RWPE2 (cell line): ENCODE data around the gene PAK2.

ENCODE experiments used
- ATAC-seq: fragments of 200-7000 bp; cut with Tn5 transposase; 3 replicates; pipeline ENCODE4 v1.9.1; 2021; ENCODE audit warnings: low read depth
- DNase-seq: peaks from one replicate; pipeline ENCODE4 v3.0.0-alpha.2; 2020; ENCODE audit warnings: low spot score
- H3K27ac ChIP-seq: fragments of 450-650 bp; 2 replicates; pipeline ENCODE4 v1.5.1; 2017; ENCODE audit warnings: mild to moderate bottlenecking; ENCODE audit not compliant: poor library complexity, severe bottlenecking
- H3K27me3 ChIP-seq: fragments of 250-450 bp; sonication (Bioruptor Pico); 2 replicates; pipeline ENCODE4 v1.5.1; 2021; ENCODE audit warnings: mild to moderate bottlenecking, moderate library complexity; ENCODE audit not compliant: insufficient read depth, poor library complexity, severe bottlenecking
- H3K36me3 ChIP-seq: fragments of 250-450 bp; sonication (Bioruptor Pico); 2 replicates; pipeline ENCODE4 v1.5.1; 2020; ENCODE audit warnings: low read depth, mild to moderate bottlenecking, moderate library complexity
- H3K4me1 ChIP-seq: fragments of 250-450 bp; sonication (Bioruptor Pico); 2 replicates; pipeline ENCODE4 v1.5.1; 2021; ENCODE audit warnings: mild to moderate bottlenecking, moderate library complexity; ENCODE audit not compliant: insufficient read depth, poor library complexity, severe bottlenecking
- H3K4me3 ChIP-seq: fragments of 250-450 bp; sonication (Bioruptor Pico); 2 replicates; pipeline ENCODE4 v1.5.1; 2021; ENCODE audit warnings: mild to moderate bottlenecking, moderate library complexity; ENCODE audit not compliant: severe bottlenecking
- H3K9me3 ChIP-seq: fragments of 250-450 bp; sonication (Bioruptor Pico); 2 replicates; pipeline ENCODE4 v1.5.1; 2021; ENCODE audit warnings: mild to moderate bottlenecking, moderate library complexity; ENCODE audit not compliant: severe bottlenecking
- TF ChIP-seq, protein P1 (sequence below): fragments of 450-650 bp; IDR thresholded peaks from one replicate; pipeline ENCODE4 v1.5.1; 2017; ENCODE audit warnings: mild to moderate bottlenecking, moderate library complexity; ENCODE audit not compliant: poor library complexity, severe bottlenecking

The PAK2 gene

DNA sequence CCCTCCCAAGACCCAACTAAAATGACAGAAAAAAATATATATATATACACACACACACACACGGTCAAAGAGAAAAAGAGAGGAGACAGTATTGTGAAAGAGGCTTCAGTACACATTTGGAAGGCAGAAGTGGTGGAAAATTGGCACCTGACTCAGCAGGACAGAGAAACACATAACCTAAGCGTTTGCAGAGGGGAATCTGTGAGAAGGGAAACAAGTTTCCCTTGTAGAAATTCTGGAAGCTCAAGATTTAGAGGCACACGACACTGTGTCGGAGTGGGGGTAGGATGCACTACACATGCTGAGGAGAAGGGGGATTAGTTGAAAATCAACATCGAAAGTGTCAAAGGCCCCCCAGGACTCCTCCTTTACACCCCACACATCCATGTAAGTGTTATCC lies 53.1 kb downstream of the PAK2 start:
- H3K9me3 ChIP-seq, result no peaks in the 10 kb centered on the region
- peaks cover 35% of the 10 kb centered on the region for H3K4me1 ChIP-seq
- peak; percentile 49 for ATAC-seq
- H3K4me3 ChIP-seq, result no peak overlapping the region
- DNase-seq, result no peak
- H3K27me3 ChIP-seq, result no peaks in the 10 kb centered on the region
- TF ChIP-seq, protein P1, sequence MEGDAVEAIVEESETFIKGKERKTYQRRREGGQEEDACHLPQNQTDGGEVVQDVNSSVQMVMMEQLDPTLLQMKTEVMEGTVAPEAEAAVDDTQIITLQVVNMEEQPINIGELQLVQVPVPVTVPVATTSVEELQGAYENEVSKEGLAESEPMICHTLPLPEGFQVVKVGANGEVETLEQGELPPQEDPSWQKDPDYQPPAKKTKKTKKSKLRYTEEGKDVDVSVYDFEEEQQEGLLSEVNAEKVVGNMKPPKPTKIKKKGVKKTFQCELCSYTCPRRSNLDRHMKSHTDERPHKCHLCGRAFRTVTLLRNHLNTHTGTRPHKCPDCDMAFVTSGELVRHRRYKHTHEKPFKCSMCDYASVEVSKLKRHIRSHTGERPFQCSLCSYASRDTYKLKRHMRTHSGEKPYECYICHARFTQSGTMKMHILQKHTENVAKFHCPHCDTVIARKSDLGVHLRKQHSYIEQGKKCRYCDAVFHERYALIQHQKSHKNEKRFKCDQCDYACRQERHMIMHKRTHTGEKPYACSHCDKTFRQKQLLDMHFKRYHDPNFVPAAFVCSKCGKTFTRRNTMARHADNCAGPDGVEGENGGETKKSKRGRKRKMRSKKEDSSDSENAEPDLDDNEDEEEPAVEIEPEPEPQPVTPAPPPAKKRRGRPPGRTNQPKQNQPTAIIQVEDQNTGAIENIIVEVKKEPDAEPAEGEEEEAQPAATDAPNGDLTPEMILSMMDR, result no peak
- H3K36me3 ChIP-seq, result peaks cover 9% of the 10 kb centered on the region
- H3K27ac ChIP-seq, result peak overlapping the region; percentile 91

DNA sequence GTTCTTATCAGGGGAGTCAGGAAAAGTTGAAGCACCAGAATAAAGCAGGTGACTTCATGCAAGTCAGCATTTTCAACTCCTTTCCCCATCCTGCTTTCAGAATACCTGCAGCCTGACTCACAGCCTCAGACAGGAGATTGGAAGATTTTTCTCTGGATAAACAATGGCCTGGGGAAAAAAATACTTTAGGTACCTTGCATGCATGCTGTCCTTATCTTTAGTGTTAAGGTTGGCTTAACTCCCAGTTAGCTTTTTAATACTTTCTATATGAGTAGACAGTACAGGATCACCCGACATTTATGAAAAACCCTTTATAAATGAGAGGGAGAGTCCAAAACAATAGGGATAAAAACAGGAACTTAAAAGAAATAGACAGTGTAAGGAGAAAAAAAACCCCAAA lies 53.6 kb downstream of the PAK2 start:
- no peaks in the 10 kb centered on the region for H3K27me3 ChIP-seq
- H3K36me3 ChIP-seq, result peaks cover 9% of the 10 kb centered on the region
- H3K4me1 ChIP-seq, result peaks cover 35% of the 10 kb centered on the region
- peak; percentile 94 for ATAC-seq
- H3K9me3 ChIP-seq, result no peaks in the 10 kb centered on the region
- no peak overlapping the region for H3K4me3 ChIP-seq
- DNase-seq, result peak; percentile 79
- TF ChIP-seq, protein P1, result no peak
- H3K27ac ChIP-seq, result peak overlapping the region; percentile 91

DNA sequence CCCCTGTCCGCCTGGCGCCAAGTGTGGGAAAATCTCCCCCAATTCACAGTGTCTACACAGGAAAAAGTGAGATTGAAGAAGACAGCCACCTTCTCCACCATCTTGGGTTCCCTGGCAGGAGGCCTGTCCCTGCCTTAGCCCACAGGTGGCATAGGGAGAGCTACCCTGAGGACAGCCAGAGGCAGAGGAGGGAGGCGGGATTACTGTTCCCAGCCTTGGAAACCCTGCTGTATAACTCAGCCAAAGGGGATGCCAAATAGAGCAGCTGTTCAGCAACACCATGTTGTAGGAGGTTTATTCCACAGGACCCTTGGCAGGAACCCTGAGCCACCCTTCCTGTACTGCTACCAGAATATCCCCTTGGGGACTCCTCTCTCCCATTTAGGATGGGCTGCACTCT lies 54.8 kb downstream of the PAK2 start:
- H3K4me1 ChIP-seq, result peaks cover 35% of the 10 kb centered on the region
- ATAC-seq (no peak), DNase-seq (no peak)
- H3K36me3 ChIP-seq, result peaks cover 9% of the 10 kb centered on the region
- peak overlapping the region; percentile 91 for H3K27ac ChIP-seq
- H3K9me3 ChIP-seq, result no peaks in the 10 kb centered on the region
- TF ChIP-seq, protein P1, result no peak
- no peaks in the 10 kb centered on the region for H3K27me3 ChIP-seq
- H3K4me3 ChIP-seq, result no peak overlapping the region

DNA sequence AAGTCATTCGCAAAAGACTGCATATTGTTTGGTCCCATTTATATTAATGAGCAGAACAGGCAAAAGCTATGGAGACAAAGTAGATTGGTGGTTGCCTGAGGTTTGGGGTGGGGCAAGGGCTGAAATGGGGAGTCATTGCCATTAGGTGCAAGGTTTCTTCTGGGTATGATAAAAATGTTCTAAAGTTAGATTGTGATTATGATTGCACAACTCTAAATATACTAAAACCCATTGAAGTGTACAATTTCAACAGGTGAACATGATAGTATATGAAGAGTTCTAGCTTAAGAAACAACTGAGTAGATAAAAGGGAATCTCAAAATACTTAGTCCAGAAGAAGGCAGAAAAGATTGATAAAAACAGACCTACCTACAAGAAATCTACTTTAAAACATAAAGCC lies 56.7 kb downstream of the PAK2 start:
- Histone ChIP-seq H3K36me3 (peaks cover 9% of the 10 kb centered on the region), H3K9me3 (no peaks in the 10 kb centered on the region), H3K27me3 (no peaks in the 10 kb centered on the region), H3K4me1 (peaks cover 23% of the 10 kb centered on the region), H3K4me3 (no peak overlapping the region), H3K27ac (no peak overlapping the region)
- ATAC-seq (no peak), DNase-seq (no peak)
- TF ChIP-seq, protein P1, result no peak

DNA sequence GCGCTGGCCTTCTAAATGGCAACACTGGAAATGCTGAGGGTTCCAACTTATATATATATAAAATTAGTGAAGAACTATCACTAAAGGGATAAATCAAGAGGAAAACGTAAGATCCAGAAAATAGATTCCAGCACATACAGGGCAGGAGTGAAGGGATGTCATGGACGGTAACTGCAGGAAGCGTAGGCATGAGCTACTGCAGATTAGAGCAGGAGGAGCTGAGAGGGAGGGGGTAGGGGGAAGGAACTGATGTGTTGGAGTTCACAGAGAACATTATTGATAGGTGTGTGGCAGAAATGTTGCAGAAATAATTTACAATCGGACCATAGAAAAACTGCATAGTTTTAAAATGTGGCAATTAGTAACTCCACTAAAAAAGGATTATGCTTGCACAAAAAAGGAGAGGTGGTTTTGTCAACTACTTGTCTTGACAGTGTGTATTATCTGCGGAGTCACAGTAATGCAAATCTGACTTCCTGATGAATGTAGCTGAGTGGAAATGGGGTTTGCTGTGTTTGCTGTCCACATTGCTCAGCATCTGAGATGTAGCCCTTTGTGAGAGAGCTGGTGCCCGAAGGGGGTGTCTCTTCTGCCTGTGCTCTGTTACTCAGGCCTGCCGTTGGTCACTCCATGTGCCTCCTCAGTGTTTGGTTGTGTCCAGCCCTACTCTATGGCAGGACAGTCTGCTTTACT lies 61.2 kb downstream of the PAK2 start:
- no peaks in the 10 kb centered on the region for H3K27me3 ChIP-seq
- no peak overlapping the region for H3K4me3 ChIP-seq
- ATAC-seq (no peak), DNase-seq (no peak)
- H3K36me3 ChIP-seq, result peaks cover 34% of the 10 kb centered on the region
- no peaks in the 10 kb centered on the region for H3K4me1 ChIP-seq
- TF ChIP-seq, protein P1, result no peak
- no peaks in the 10 kb centered on the region for H3K9me3 ChIP-seq
- H3K27ac ChIP-seq, result no peak overlapping the region
